PC-3 (cell line): ENCODE measurements around the gene MAP3K5.

Experiments
- CTCF ChIP-seq: fragments of 300-600 bp; sonication (generic); conservative IDR thresholded peaks from 2 replicates; pipeline ENCODE4 v1.5.1; 2017; ENCODE audit warnings: antibody characterized with exemption, low read depth, mild to moderate bottlenecking, low read length
- EZH2 ChIP-seq: fragments of 300-600 bp; sonication (generic); IDR thresholded peaks from one replicate; pipeline ENCODE4 v1.6.1; 2017; ENCODE audit warnings: antibody characterized with exemption, mild to moderate bottlenecking, low read length; ENCODE audit not compliant: unreplicated experiment
- EZH2phosphoT487 ChIP-seq: fragments of 300-600 bp; sonication (generic); IDR thresholded peaks from 2 replicates; pipeline ENCODE4 v1.6.1; 2018; ENCODE audit warnings: mild to moderate bottlenecking, antibody characterized with exemption, low read length, borderline replicate concordance

GRCh38 chr6:136783495-136784270 lies 8.6 kb downstream of the MAP3K5 start:
- TF ChIP-seq CTCF (no peak), EZH2 (no peak), EZH2phosphoT487 (no peak)
